ENCODE measurements around the gene CLCN3. TPM values are rescaled to one million over a fixed set of nuclear protein-coding genes. Genes with fewer than 3 reads are reported as not detected.

Gene CLCN3
- total and polyA plus RNA-seq, 9 of the 15 experiments (the other 6 are each of a cell fraction or from before 2014, with no cell fraction given) = 12.7 to 60.6 (median 38.5) TPM

DNA sequence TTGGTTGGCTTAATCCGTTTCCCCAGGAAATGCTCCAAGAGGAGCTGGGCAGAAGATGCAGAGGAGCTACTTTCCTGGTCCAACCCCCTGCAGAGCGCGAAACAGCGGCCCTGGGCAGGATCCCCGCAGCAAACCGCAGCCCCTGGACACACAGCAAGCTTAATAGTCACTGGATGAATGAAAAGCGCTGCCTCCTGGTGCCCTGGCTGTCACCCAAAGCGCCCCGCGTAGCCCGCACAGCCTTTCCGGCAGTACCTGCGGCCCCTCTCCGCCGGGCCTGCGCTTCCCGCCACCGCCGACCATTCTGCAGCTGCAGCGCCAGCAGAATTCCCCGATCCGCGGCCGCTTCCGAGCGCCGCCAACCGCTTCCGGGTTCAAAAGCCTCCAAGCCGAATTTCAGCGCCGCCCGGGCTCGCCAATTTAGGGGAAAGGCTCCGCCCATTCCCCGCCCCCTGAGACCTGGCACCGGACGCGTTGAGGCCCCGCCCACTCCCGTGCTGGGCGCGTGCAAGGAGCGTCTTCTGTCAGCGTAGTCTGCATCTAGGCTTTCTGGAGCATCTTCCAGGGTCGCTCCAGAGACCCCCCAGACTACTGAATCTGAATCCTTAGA lies 137.3 kb downstream of the CLCN3 start, which contains the start of gene HPF1 (continued):
- no peak for TF ChIP-seq ZNF174 (CRISPR knock-in tag; IDR thresholded peaks at IDR 0.05)
- no peak for TF ChIP-seq RAD21 (CRISPR knock-in tag; conservative IDR thresholded peaks at IDR 0.05 in 1 of 2, IDR thresholded peaks at IDR 0.05 in 1 of 2)
- no peak for TF ChIP-seq SNRNP70 (optimal IDR thresholded peaks at IDR 0.05; ENCODE audit: low read depth, low read length)
- TF ChIP-seq ZFX (CRISPR knock-in tag; IDR thresholded peaks at IDR 0.05) = peak; percentile 79
- TF ChIP-seq IFI16 (CRISPR knock-in tag; IDR thresholded peaks at IDR 0.05) = no peak
- TF ChIP-seq, protein P1, sequence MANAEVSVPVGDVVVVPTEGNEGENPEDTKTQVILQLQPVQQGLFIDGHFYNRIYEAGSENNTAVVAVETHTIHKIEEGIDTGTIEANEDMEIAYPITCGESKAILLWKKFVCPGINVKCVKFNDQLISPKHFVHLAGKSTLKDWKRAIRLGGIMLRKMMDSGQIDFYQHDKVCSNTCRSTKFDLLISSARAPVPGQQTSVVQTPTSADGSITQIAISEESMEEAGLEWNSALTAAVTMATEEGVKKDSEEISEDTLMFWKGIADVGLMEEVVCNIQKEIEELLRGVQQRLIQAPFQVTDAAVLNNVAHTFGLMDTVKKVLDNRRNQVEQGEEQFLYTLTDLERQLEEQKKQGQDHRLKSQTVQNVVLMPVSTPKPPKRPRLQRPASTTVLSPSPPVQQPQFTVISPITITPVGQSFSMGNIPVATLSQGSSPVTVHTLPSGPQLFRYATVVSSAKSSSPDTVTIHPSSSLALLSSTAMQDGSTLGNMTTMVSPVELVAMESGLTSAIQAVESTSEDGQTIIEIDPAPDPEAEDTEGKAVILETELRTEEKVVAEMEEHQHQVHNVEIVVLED (CRISPR knock-in tag; IDR thresholded peaks at IDR 0.05) = no peak
- no peak for TF ChIP-seq CBX3 (IDR thresholded peaks at IDR 0.05; ENCODE audit: borderline replicate concordance in 1 of 2, low read length in 2 of 2)
- TF ChIP-seq DNMT1 (IDR thresholded peaks at IDR 0.05) = no peak
- TF ChIP-seq SOX6 (IDR thresholded peaks at IDR 0.05) = peak; percentile 56; the same call in 1 of the 2 replicates
- no peak for TF ChIP-seq MYBL2 (IDR thresholded peaks at IDR 0.05; ENCODE audit: low read depth)
- TF ChIP-seq MYBL2 (CRISPR knock-in tag; IDR thresholded peaks at IDR 0.05; ENCODE audit: borderline replicate concordance) = no peak
- TF ChIP-seq ZBTB2 (IDR thresholded peaks at IDR 0.05) = no peak; the same call in 1 of the 2 replicates
- no peak for TF ChIP-seq BACH1 (tag; IDR thresholded peaks at IDR 0.05)
- TF ChIP-seq, protein P2, sequence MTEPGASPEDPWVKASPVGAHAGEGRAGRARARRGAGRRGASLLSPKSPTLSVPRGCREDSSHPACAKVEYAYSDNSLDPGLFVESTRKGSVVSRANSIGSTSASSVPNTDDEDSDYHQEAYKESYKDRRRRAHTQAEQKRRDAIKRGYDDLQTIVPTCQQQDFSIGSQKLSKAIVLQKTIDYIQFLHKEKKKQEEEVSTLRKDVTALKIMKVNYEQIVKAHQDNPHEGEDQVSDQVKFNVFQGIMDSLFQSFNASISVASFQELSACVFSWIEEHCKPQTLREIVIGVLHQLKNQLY (CRISPR knock-in tag; conservative IDR thresholded peaks at IDR 0.05) = no peak
- TF ChIP-seq, protein P3, sequence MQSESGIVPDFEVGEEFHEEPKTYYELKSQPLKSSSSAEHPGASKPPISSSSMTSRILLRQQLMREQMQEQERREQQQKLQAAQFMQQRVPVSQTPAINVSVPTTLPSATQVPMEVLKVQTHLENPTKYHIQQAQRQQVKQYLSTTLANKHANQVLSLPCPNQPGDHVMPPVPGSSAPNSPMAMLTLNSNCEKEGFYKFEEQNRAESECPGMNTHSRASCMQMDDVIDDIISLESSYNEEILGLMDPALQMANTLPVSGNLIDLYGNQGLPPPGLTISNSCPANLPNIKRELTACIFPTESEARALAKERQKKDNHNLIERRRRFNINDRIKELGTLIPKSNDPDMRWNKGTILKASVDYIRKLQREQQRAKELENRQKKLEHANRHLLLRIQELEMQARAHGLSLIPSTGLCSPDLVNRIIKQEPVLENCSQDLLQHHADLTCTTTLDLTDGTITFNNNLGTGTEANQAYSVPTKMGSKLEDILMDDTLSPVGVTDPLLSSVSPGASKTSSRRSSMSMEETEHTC (IDR thresholded peaks at IDR 0.05) = peak; percentile 11; the same call in 1 of the 2 replicates
- TF ChIP-seq POLR2B (IDR thresholded peaks at IDR 0.05; ENCODE audit: low read depth, partially characterized antibody) = peak; percentile 43
- TF ChIP-seq MAFK (IDR thresholded peaks at IDR 0.05; ENCODE audit: low read length) = peak; percentile 42; the same call in 1 of the 2 replicates
- TF ChIP-seq E2F4 (CRISPR knock-in tag; IDR thresholded peaks at IDR 0.05; ENCODE audit: low read depth) = no peak
- no peak for TF ChIP-seq ZNF589 (CRISPR knock-in tag; IDR thresholded peaks at IDR 0.05; ENCODE audit: low read depth)
- TF ChIP-seq NR2C1 (IDR thresholded peaks at IDR 0.05) = peak; percentile 96
- peak; percentile 96 for TF ChIP-seq NR2C1 (tag; IDR thresholded peaks at IDR 0.05)
- TF ChIP-seq CXXC5 (CRISPR knock-in tag; IDR thresholded peaks at IDR 0.05) = peak; percentile 90
- TF ChIP-seq SIRT6 (IDR thresholded peaks at IDR 0.05; ENCODE audit: low read depth, low read length) = no peak
- TF ChIP-seq KLF16 (IDR thresholded peaks at IDR 0.05) = no peak

All from K562 (cell line).